ENCODE results near the gene SUCLG2. TPM values are rescaled to one million over a fixed set of nuclear protein-coding genes. Genes with fewer than 3 reads are reported as not detected.

SUCLG2 gene
- total RNA-seq, 1 donor from 2014 or later = 20.8 TPM

- Mint-ChIP-seq H3K4me1 (ENCODE audit: low read depth, unreplicated experiment) (peaks cover 13% of the 10 kb centered on the region), H3K36me3 (ENCODE audit: low read depth, unreplicated experiment) (peaks cover 2% of the 10 kb centered on the region), H3K9me3 (ENCODE audit: unreplicated experiment) (no peaks in the 10 kb centered on the region), H3K27ac (ENCODE audit: unreplicated experiment) (no peak overlapping the region), H3K27me3 (ENCODE audit: low read depth, unreplicated experiment) (no peaks in the 10 kb centered on the region), H3K4me3 (ENCODE audit: unreplicated experiment) (no peak overlapping the region)
- H3K27me3 ChIP-seq (ENCODE audit: insufficient read depth, low read length) = no peaks in the 10 kb centered on the region
- DNase-seq (ENCODE audit: low read depth) = no peak
- peak; percentile 54 for FAIRE-seq
- no peaks in the 10 kb centered on the region for H3K9me3 ChIP-seq (ENCODE audit: insufficient read depth, low read depth, low read length)
- H3K36me3 ChIP-seq (ENCODE audit: insufficient read depth, low read length) = no peaks in the 10 kb centered on the region
- H3K4me3 ChIP-seq (ENCODE audit: insufficient read depth, low read depth, low read length) = no peak overlapping the region
- no peak overlapping the region for H3K9ac ChIP-seq (ENCODE audit: low read length)
- TF ChIP-seq CTCF (IDR thresholded peaks at IDR 0.05; ENCODE audit: insufficient read depth, low read depth, low read length) (no peak), EZH2 (IDR thresholded peaks at IDR 0.05; ENCODE audit: insufficient read depth, low read length) (no peak)
- no peak overlapping the region for H2AFZ ChIP-seq (ENCODE audit: low read depth, low read length)
- peaks cover 47% of the 10 kb centered on the region for H3K79me2 ChIP-seq (ENCODE audit: insufficient read depth, low read length)
- peaks cover 34% of the 10 kb centered on the region for H4K20me1 ChIP-seq (ENCODE audit: insufficient read depth, low read length)
- H3K27ac ChIP-seq (ENCODE audit: low read depth, low read length) = no peak overlapping the region
- no peak overlapping the region for H3K4me2 ChIP-seq (ENCODE audit: low read length)
- peaks cover 15% of the 10 kb centered on the region for H3K4me1 ChIP-seq (ENCODE audit: insufficient read depth, low read length)
Observed at GRCh38 chr3:67630666-67631362, 23.6 kb downstream of the SUCLG2 start.

GRCh38 chr3:67624687-67625086 is 29.7 kb downstream of the SUCLG2 start:
- Mint-ChIP-seq H3K4me1 (ENCODE audit: low read depth, unreplicated experiment) (no peaks in the 10 kb centered on the region), H3K4me3 (ENCODE audit: unreplicated experiment) (no peak overlapping the region), H3K36me3 (ENCODE audit: low read depth, unreplicated experiment) (peaks cover 3% of the 10 kb centered on the region), H3K9me3 (ENCODE audit: unreplicated experiment) (no peaks in the 10 kb centered on the region), H3K27ac (ENCODE audit: unreplicated experiment) (no peak overlapping the region), H3K27me3 (ENCODE audit: low read depth, unreplicated experiment) (no peaks in the 10 kb centered on the region)
- H3K4me3 ChIP-seq (ENCODE audit: insufficient read depth, low read depth, low read length) = no peak overlapping the region
- H4K20me1 ChIP-seq (ENCODE audit: insufficient read depth, low read length) = peaks cover 39% of the 10 kb centered on the region
- TF ChIP-seq EZH2 (IDR thresholded peaks at IDR 0.05; ENCODE audit: insufficient read depth, low read length) (no peak), CTCF (IDR thresholded peaks at IDR 0.05; ENCODE audit: insufficient read depth, low read depth, low read length) (no peak)
- H2AFZ ChIP-seq (ENCODE audit: low read depth, low read length) = no peak overlapping the region
- no peak overlapping the region for H3K27ac ChIP-seq (ENCODE audit: low read depth, low read length)
- no peaks in the 10 kb centered on the region for H3K36me3 ChIP-seq (ENCODE audit: insufficient read depth, low read length)
- H3K27me3 ChIP-seq (ENCODE audit: insufficient read depth, low read length) = no peaks in the 10 kb centered on the region
- H3K9ac ChIP-seq (ENCODE audit: low read length) = no peak overlapping the region
- no peaks in the 10 kb centered on the region for H3K4me1 ChIP-seq (ENCODE audit: insufficient read depth, low read length)
- H3K79me2 ChIP-seq (ENCODE audit: insufficient read depth, low read length) = peaks cover 22% of the 10 kb centered on the region
- no peaks in the 10 kb centered on the region for H3K9me3 ChIP-seq (ENCODE audit: insufficient read depth, low read depth, low read length)
- H3K4me2 ChIP-seq (ENCODE audit: low read length) = no peak overlapping the region
- DNase-seq (ENCODE audit: low read depth) (no peak), FAIRE-seq (no peak)

- peaks cover 17% of the 10 kb centered on the region for H3K79me2 ChIP-seq (ENCODE audit: insufficient read depth, low read length)
- no peak overlapping the region for H3K4me3 Mint-ChIP-seq (ENCODE audit: unreplicated experiment)
Observed at GRCh38 chr3:67624078-67624477, 30.3 kb downstream of the SUCLG2 start.

More at GRCh38 chr3:67624078-67624477, 30.3 kb downstream of the SUCLG2 start:
- Histone ChIP-seq H3K27me3 (ENCODE audit: insufficient read depth, low read length) (no peaks in the 10 kb centered on the region), H3K36me3 (ENCODE audit: insufficient read depth, low read length) (no peaks in the 10 kb centered on the region), H4K20me1 (ENCODE audit: insufficient read depth, low read length) (peaks cover 34% of the 10 kb centered on the region), H3K9ac (ENCODE audit: low read length) (no peak overlapping the region), H2AFZ (ENCODE audit: low read depth, low read length) (no peak overlapping the region), H3K4me3 (ENCODE audit: insufficient read depth, low read depth, low read length) (no peak overlapping the region), H3K4me1 (ENCODE audit: insufficient read depth, low read length) (no peaks in the 10 kb centered on the region), H3K9me3 (ENCODE audit: insufficient read depth, low read depth, low read length) (no peaks in the 10 kb centered on the region), H3K27ac (ENCODE audit: low read depth, low read length) (no peak overlapping the region), H3K4me2 (ENCODE audit: low read length) (no peak overlapping the region)
- H3K27ac Mint-ChIP-seq (ENCODE audit: unreplicated experiment) = no peak overlapping the region
- peaks cover 6% of the 10 kb centered on the region for H3K36me3 Mint-ChIP-seq (ENCODE audit: low read depth, unreplicated experiment)
- no peaks in the 10 kb centered on the region for H3K4me1 Mint-ChIP-seq (ENCODE audit: low read depth, unreplicated experiment)
- H3K27me3 Mint-ChIP-seq (ENCODE audit: low read depth, unreplicated experiment) = no peaks in the 10 kb centered on the region
- DNase-seq (ENCODE audit: low read depth) (no peak), FAIRE-seq (no peak)
- H3K9me3 Mint-ChIP-seq (ENCODE audit: unreplicated experiment) = no peaks in the 10 kb centered on the region
- TF ChIP-seq EZH2 (IDR thresholded peaks at IDR 0.05; ENCODE audit: insufficient read depth, low read length) (no peak), CTCF (IDR thresholded peaks at IDR 0.05; ENCODE audit: insufficient read depth, low read depth, low read length) (no peak)
